ENCODE data around the gene TPST1. TPM values are rescaled to one million over a fixed set of nuclear protein-coding genes. Genes with fewer than 3 reads are reported as not detected.

TPST1 gene
- total RNA-seq, 1 experiment from 2014 or later = 32.8 TPM

- no peaks in the 10 kb centered on the region for H3K9me3 Mint-ChIP-seq (ENCODE audit: unreplicated experiment)
- CTCF ChIA-PET = no interaction called here
- Histone ChIP-seq H3K27me3 (replicated peaks; ENCODE audit: control insufficient read depth, insufficient read depth, low read length) (no peaks in the 10 kb centered on the region), H3K4me1 (peaks cover 12% of the 10 kb centered on the region; the same call in 1 of the 2 replicates), H3K9me3 (0 out of 2 replicates have a peak, but pooled peaks cover 4% of the 10 kb centered on the region), H3K4me3 (ENCODE audit: low read depth, low read length) (no peak overlapping the region), H3K36me3 (ENCODE audit: control insufficient read depth, insufficient read depth, low read length) (no peaks in the 10 kb centered on the region; the same call in 1 of the 2 replicates)
- peaks cover 15% of the 10 kb centered on the region for H3K36me3 Mint-ChIP-seq (ENCODE audit: insufficient read depth, unreplicated experiment)
- no peak overlapping the region for H3K4me3 Mint-ChIP-seq (ENCODE audit: unreplicated experiment)
- no peaks in the 10 kb centered on the region for H3K4me1 Mint-ChIP-seq (ENCODE audit: low read depth, unreplicated experiment)
- no TSS peak for BruUV-seq (replicated peaks)
- intact Hi-C loops (cut with micrococcal nuclease; ENCODE audit: unreplicated experiment) = no loop called here
- no peaks in the 10 kb centered on the region for H3K27me3 Mint-ChIP-seq (ENCODE audit: insufficient read depth, unreplicated experiment)
- H3K27ac Mint-ChIP-seq (ENCODE audit: unreplicated experiment) = no peak overlapping the region
- DNase-seq = no peak
- no peak for TF ChIP-seq CTCF (IDR thresholded peaks at IDR 0.05; ENCODE audit: insufficient read depth in 1 of 2, low read depth in 1 of 2, low read length in 1 of 2, severe bottlenecking in 1 of 2, unreplicated experiment in 1 of 2)
- POLR2A ChIA-PET = no interaction called here
Observed at GRCh38 chr7:66377045-66377444, 171.9 kb downstream of the TPST1 start.

- no TSS peak for BruUV-seq (replicated peaks)
- Histone ChIP-seq H3K9me3 (0 out of 2 replicates have a peak, but pooled peaks cover 4% of the 10 kb centered on the region), H3K4me1 (peaks cover 12% of the 10 kb centered on the region; the same call in 1 of the 2 replicates), H3K36me3 (ENCODE audit: control insufficient read depth, insufficient read depth, low read length) (no peaks in the 10 kb centered on the region; the same call in 1 of the 2 replicates), H3K27me3 (replicated peaks; ENCODE audit: control insufficient read depth, insufficient read depth, low read length) (no peaks in the 10 kb centered on the region), H3K4me3 (ENCODE audit: low read depth, low read length) (no peak overlapping the region)
- DNase-seq = no peak
- intact Hi-C loops (cut with micrococcal nuclease; ENCODE audit: unreplicated experiment) = no loop called here
- Mint-ChIP-seq H3K36me3 (ENCODE audit: insufficient read depth, unreplicated experiment) (peaks cover 15% of the 10 kb centered on the region), H3K27ac (ENCODE audit: unreplicated experiment) (no peak overlapping the region), H3K4me1 (ENCODE audit: low read depth, unreplicated experiment) (no peaks in the 10 kb centered on the region), H3K9me3 (ENCODE audit: unreplicated experiment) (no peaks in the 10 kb centered on the region), H3K4me3 (ENCODE audit: unreplicated experiment) (no peak overlapping the region), H3K27me3 (ENCODE audit: insufficient read depth, unreplicated experiment) (no peaks in the 10 kb centered on the region)
- ChIA-PET POLR2A (no interaction called here), CTCF (interaction anchor here (1.3 kb wide), 1 partner anchor 36 kb away, joined by 5 read pairs; no protein-coding TSS in a partner anchor)
- TF ChIP-seq CTCF (IDR thresholded peaks at IDR 0.05; ENCODE audit: insufficient read depth in 1 of 2, low read depth in 1 of 2, low read length in 1 of 2, severe bottlenecking in 1 of 2, unreplicated experiment in 1 of 2) = no peak
Observed at GRCh38 chr7:66377714-66378113, 172.6 kb downstream of the TPST1 start.

GRCh38 chr7:66379542-66380160 lies 174.5 kb downstream of the TPST1 start:
- H3K36me3 ChIP-seq (ENCODE audit: control insufficient read depth, insufficient read depth, low read length) = no peaks in the 10 kb centered on the region; the same call in 1 of the 2 replicates
- Mint-ChIP-seq H3K9me3 (ENCODE audit: unreplicated experiment) (no peaks in the 10 kb centered on the region), H3K4me1 (ENCODE audit: low read depth, unreplicated experiment) (no peaks in the 10 kb centered on the region), H3K36me3 (ENCODE audit: insufficient read depth, unreplicated experiment) (peaks cover 15% of the 10 kb centered on the region), H3K27ac (ENCODE audit: unreplicated experiment) (no peak overlapping the region), H3K27me3 (ENCODE audit: insufficient read depth, unreplicated experiment) (no peaks in the 10 kb centered on the region), H3K4me3 (ENCODE audit: unreplicated experiment) (no peak overlapping the region)
- ChIA-PET CTCF (interaction anchor here (0.9 kb wide), 1 partner anchor 34 kb away, joined by 4 read pairs; no protein-coding TSS in a partner anchor), POLR2A (interaction anchor here (0.6 kb wide), 1 partner anchor 141 kb away, joined by 6 read pairs; no protein-coding TSS in a partner anchor)
- H3K9me3 ChIP-seq = 0 out of 2 replicates have a peak, but pooled peaks cover 4% of the 10 kb centered on the region
- H3K4me1 ChIP-seq = peaks cover 5% of the 10 kb centered on the region; the same call in 1 of the 2 replicates
- no peak for TF ChIP-seq CTCF (IDR thresholded peaks at IDR 0.05; ENCODE audit: insufficient read depth in 1 of 2, low read depth in 1 of 2, low read length in 1 of 2, severe bottlenecking in 1 of 2, unreplicated experiment in 1 of 2)
- BruUV-seq (replicated peaks) = no TSS peak
- H3K27me3 ChIP-seq (replicated peaks; ENCODE audit: control insufficient read depth, insufficient read depth, low read length) = no peaks in the 10 kb centered on the region
- no peak for DNase-seq
- intact Hi-C loops (cut with micrococcal nuclease; ENCODE audit: unreplicated experiment) = no loop called here
- no peak overlapping the region for H3K4me3 ChIP-seq (ENCODE audit: low read depth, low read length)
